ENCODE measurements around the gene RAF1.

The RAF1 gene

GRCh38 chr3:12578742-12579141, 85.2 kb downstream of the RAF1 start:
- CTCF ChIA-PET = interaction anchor here (0.7 kb wide), 3 partner anchors 10 to 407 kb away, joined by 3 to 4 read pairs (median 3); no protein-coding TSS in a partner anchor
- H3K27ac ChIP-seq = no peak overlapping the region
- DNase-seq (ENCODE audit: low spot score) = no peak
- POLR2A ChIA-PET (ENCODE audit: low non-redundant PET) = interaction anchor here (0.7 kb wide), 1 partner anchor 14 kb away, joined by 9 read pairs; no protein-coding TSS in a partner anchor
- no peak for TF ChIP-seq CTCF (conservative IDR thresholded peaks at IDR 0.05; ENCODE audit: low read depth)

- POLR2A ChIA-PET (ENCODE audit: low non-redundant PET) = no interaction called here
- no peak overlapping the region for H3K27ac ChIP-seq
- CTCF ChIA-PET = interaction anchor here (0.7 kb wide), 1 partner anchor 38 kb away, joined by 3 read pairs; no protein-coding TSS in a partner anchor
- no peak for DNase-seq (ENCODE audit: low spot score)
- no peak for TF ChIP-seq CTCF (conservative IDR thresholded peaks at IDR 0.05; ENCODE audit: low read depth)
These were observed 86.5 kb downstream of the RAF1 start for GRCh38 chr3:12577379-12577778.

GRCh38 chr3:12574661-12575060, 89.3 kb downstream of the RAF1 start:
- H3K27ac ChIP-seq = 0 out of 2 replicates have a peak overlapping the region, but pooled peaks have one; percentile 23
- TF ChIP-seq CTCF (conservative IDR thresholded peaks at IDR 0.05; ENCODE audit: low read depth) = no peak
- no peak for DNase-seq (ENCODE audit: low spot score)
- POLR2A ChIA-PET (ENCODE audit: low non-redundant PET) = no interaction called here
- CTCF ChIA-PET = no interaction called here

GRCh38 chr3:12574131-12574530, 89.8 kb downstream of the RAF1 start:
- 0 out of 2 replicates have a peak overlapping the region, but pooled peaks have one; percentile 23 for H3K27ac ChIP-seq
- DNase-seq (ENCODE audit: low spot score) = no peak
- TF ChIP-seq CTCF (conservative IDR thresholded peaks at IDR 0.05; ENCODE audit: low read depth) = no peak
- CTCF ChIA-PET = interaction anchor here (0.5 kb wide), 1 partner anchor 912 kb away, joined by 4 read pairs; no protein-coding TSS in a partner anchor
- POLR2A ChIA-PET (ENCODE audit: low non-redundant PET) = no interaction called here

- ChIA-PET CTCF (no interaction called here), POLR2A (ENCODE audit: low non-redundant PET) (no interaction called here)
- TF ChIP-seq CTCF (conservative IDR thresholded peaks at IDR 0.05; ENCODE audit: low read depth) = no peak
- H3K27ac ChIP-seq = no peak overlapping the region
- no peak for DNase-seq (ENCODE audit: low spot score)
These were observed 91.9 kb downstream of the RAF1 start for GRCh38 chr3:12571986-12572385.

GRCh38 chr3:12569836-12570235, 94.1 kb downstream of the RAF1 start:
- no peak for TF ChIP-seq CTCF (conservative IDR thresholded peaks at IDR 0.05; ENCODE audit: low read depth)
- no peak overlapping the region for H3K27ac ChIP-seq
- CTCF ChIA-PET = no interaction called here
- POLR2A ChIA-PET (ENCODE audit: low non-redundant PET) = no interaction called here
- no peak for DNase-seq (ENCODE audit: low spot score)

All from RWPE1 (cell line).